Thoracic aorta (tissue), 2 donors: ENCODE results near the gene TMPRSS4. TPM values are rescaled to one million over a fixed set of nuclear protein-coding genes. Genes with fewer than 3 reads are reported as not detected.

Source experiments
- ATAC-seq: fragments of 150-250 bp; one replicate; pipeline ENCODE4 v1.8.0; 2017; ENCODE audit warnings: low read depth; ENCODE audit not compliant: insufficient number of reproducible peaks, low FRiP score
- DNase-seq: peaks from one replicate; pipeline ENCODE4 v3.0.0-alpha.2; 2020; ENCODE audit warnings: low spot score
- H3K27ac ChIP-seq, 2 donors: fragments of 200-600 bp; sonication (generic); 1 replicate in 1 of 2; 2 replicates in 1 of 2; pipeline ENCODE4 v1.5.1; 2016; ENCODE audit warnings: mild to moderate bottlenecking in 2 of 2, moderate library complexity in 2 of 2
- H3K27me3 ChIP-seq: fragments of 200-600 bp; sonication (generic); replicated peaks from 2 replicates; pipeline ENCODE4 v1.6.0; 2016; ENCODE audit warnings: mild to moderate bottlenecking; ENCODE audit not compliant: insufficient read depth
- H3K36me3 ChIP-seq: fragments of 200-600 bp; sonication (generic); one replicate; pipeline ENCODE4 v1.5.1; 2016
- H3K4me1 ChIP-seq, 2 donors: fragments of 200-600 bp; sonication (generic); 1 replicate in 1 of 2; 2 replicates in 1 of 2; pipeline versions ENCODE4 v1.5.1 to v1.6.0; 2016; ENCODE audit warnings: low read depth in 2 of 2, mild to moderate bottlenecking in 1 of 2; ENCODE audit not compliant: control insufficient read depth in 1 of 2
- H3K4me3 ChIP-seq: fragments of 200-600 bp; sonication (generic); 2 replicates; pipeline ENCODE4 v1.5.1; 2016; ENCODE audit warnings: mild to moderate bottlenecking
- H3K9me3 ChIP-seq: fragments of 200-600 bp; sonication (generic); 2 replicates; pipeline ENCODE4 v1.5.1; 2016
- CTCF ChIP-seq: fragments of 200-600 bp; sonication (generic); IDR thresholded peaks from one replicate; pipeline ENCODE4 v1.5.1; 2019; ENCODE audit warnings: antibody characterized with exemption
- total RNA-seq, 2 donors: library from RNA; depleted of rRNA; stranded (reverse); fragments of >200 nt; gene quantifications; one replicate each; pipeline versions ENCODE4 v1.1.0 to v1.2.3, GENCODE V29; 2016

TMPRSS4 gene
- total RNA-seq, 2 donors from 2014 or later = 2.2 TPM; not detected in 1

DNA sequence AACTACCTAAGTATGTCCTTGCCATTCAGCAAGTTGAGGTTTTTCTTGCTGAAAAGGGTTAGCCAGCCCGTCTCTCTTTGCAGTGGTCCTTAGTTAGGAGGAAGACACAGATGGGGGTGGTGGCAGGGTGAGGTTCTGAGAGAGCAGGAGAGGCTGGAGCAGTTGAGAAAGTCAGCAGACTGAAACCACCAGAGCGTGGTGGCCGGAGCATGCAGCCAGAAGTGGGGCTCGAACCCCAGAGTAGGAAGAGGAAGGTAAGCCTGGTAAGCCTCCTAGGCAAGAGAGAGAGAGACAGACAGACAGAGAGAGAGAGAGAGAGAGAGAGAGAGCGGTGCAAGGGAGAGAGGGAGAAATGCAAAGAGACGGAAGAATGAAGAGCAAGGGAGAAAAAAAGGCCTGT is 84.9 kb downstream of the TMPRSS4 start:
- no peak for DNase-seq
- ATAC-seq = no peak
- TF ChIP-seq CTCF = no peak
- Histone ChIP-seq H3K9me3 (no peaks in the 10 kb centered on the region), H3K27me3 (no peaks in the 10 kb centered on the region), H3K4me1 (no peaks in the 10 kb centered on the region), H3K27ac (no peak overlapping the region), H3K36me3 (no peaks in the 10 kb centered on the region), H3K4me3 (no peak overlapping the region)

DNA sequence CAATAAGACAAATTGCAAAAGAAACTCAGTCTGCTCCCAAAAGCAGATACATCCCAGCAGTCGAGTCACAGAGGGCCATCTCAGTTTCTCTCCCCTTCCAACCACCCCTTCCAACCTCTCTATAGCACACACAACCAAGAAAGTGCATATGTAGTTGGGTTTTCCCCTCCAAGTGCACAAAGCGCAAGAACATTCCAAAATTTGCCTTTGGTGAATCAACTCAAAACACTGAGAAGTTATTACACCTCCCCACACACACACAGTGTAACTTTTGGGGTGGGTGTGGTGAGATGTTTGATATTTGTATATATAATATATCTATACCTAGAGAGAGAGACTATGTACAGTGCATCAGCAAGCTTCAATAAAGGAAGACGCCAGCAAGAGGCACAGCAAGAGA is 86.0 kb downstream of the TMPRSS4 start:
- Histone ChIP-seq H3K4me1 (no peaks in the 10 kb centered on the region), H3K27ac (no peak overlapping the region), H3K36me3 (no peaks in the 10 kb centered on the region), H3K4me3 (no peak overlapping the region), H3K9me3 (no peaks in the 10 kb centered on the region), H3K27me3 (no peaks in the 10 kb centered on the region)
- no peak for DNase-seq
- no peak for ATAC-seq
- no peak for TF ChIP-seq CTCF

GRCh38 chr11:118163494-118163893 is 86.6 kb downstream of the TMPRSS4 start:
- H3K9me3 ChIP-seq = no peaks in the 10 kb centered on the region
- no peak overlapping the region for H3K4me3 ChIP-seq
- no peaks in the 10 kb centered on the region for H3K4me1 ChIP-seq
- H3K27me3 ChIP-seq = no peaks in the 10 kb centered on the region
- no peak for TF ChIP-seq CTCF
- no peak for DNase-seq
- no peak for ATAC-seq
- no peaks in the 10 kb centered on the region for H3K36me3 ChIP-seq
- no peak overlapping the region for H3K27ac ChIP-seq

- Histone ChIP-seq H3K9me3 (no peaks in the 10 kb centered on the region), H3K4me3 (no peak overlapping the region), H3K27ac (no peak overlapping the region), H3K27me3 (no peaks in the 10 kb centered on the region), H3K36me3 (no peaks in the 10 kb centered on the region), H3K4me1 (no peaks in the 10 kb centered on the region)
- ATAC-seq = no peak
- DNase-seq = no peak
- TF ChIP-seq CTCF = no peak
These were observed 88.0 kb downstream of the TMPRSS4 start for GRCh38 chr11:118164885-118165284.

- no peak overlapping the region for H3K27ac ChIP-seq
These were observed 89.8 kb downstream of the TMPRSS4 start for GRCh38 chr11:118166641-118167040.

More at GRCh38 chr11:118166641-118167040, 89.8 kb downstream of the TMPRSS4 start:
- no peak for TF ChIP-seq CTCF
- H3K9me3 ChIP-seq = no peaks in the 10 kb centered on the region
- no peaks in the 10 kb centered on the region for H3K36me3 ChIP-seq
- DNase-seq = no peak
- H3K4me1 ChIP-seq = peaks cover 0 to 4% of the 10 kb centered on the region in 2 donors
- H3K27me3 ChIP-seq = no peaks in the 10 kb centered on the region
- ATAC-seq = no peak
- H3K4me3 ChIP-seq = no peak overlapping the region
